ENCODE results near the gene RBMS1.
"Not testable (repeated sequence)": the region's sequence is repeated elsewhere in the genome, so short reads cannot be mapped to it uniquely, and the experiment has no call there.

Gene RBMS1

DNA sequence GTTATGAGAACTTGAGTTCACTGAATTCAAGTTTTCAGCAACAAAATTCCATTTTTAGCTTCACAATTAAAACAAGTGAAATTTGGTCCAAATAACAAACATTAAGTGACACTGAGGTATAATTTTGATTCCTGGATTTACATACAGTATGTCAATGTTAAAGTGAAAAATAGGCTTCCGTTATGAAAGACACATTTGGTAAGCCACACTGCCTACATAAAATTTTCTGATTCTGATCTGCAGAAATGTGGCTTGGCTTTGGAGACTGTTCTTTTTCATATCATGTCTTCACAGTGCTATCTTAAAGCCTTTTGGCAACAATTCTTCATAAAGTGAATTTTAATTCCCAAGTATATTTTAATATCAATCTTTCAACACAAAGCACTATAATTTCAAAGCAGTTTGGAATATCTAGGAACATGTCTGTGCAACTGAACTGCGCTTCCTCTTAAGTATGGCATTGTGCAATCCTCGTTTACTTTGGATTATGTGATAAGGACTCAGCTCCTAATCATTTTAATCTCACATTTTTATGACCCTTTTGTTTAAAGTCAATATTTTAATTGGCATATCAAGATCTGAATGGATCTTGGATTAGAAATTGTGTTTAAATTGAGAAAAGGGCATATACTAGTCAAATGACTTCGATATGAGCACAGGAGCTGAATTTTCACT, 60.0 kb downstream of the RBMS1 start:
- DNase-seq (ENCODE audit: low spot score): no peak

DNA sequence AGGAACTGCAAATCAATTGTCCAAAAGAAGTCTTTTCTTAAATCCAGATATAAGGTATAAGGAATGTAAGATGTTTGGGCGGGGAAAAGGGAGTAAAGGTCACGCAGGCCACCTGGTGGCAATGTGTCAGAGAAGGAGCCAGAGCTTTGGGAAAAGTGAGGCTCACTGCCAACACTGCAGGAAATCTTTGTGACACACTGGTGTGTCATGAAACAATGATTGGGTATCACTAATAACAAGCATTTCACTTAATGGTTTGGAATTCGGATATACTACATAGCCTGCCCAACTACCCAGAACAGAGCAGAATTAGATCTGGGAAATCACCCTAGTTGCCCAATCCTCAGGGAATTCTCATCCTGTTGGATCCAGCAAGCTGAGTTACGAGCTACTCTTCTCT, 61.0 kb downstream of the RBMS1 start:
- peak; percentile 53 for DNase-seq (ENCODE audit: low spot score)

DNA sequence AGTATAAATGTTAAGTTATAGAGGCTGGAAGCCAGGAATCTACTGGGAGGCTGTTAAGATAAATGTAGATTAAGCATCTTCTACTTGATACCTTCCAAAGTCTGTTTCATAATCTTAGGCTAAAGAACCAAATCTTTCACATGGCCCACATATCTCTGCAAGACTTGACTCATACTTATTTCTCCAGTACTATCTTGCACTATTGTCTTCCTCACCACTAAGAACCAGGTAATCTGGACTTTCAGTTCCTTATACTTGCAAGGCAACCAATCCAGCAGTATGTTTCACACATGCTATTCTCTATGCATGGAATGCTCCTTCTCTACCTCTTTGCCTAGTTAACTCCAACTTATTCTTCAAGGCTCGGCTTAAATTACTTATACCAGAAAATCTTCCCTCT, 62.2 kb downstream of the RBMS1 start:
- DNase-seq (ENCODE audit: low spot score): no peak

DNA sequence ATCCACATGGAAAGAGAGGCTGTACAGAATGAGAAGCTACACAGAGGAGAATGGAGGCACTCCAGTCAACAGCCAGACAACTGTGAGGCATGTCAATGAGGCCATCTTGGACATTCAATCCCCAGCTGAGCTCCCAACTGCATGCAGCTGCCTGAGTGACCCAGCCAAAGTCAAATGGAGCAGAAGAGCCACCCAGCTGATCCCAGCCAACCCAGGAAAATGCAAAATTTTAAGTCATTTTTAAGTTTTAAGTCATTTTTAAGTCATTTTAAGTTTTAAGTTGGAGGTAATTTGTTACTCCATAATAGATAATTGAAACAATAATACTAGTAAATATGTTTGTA, 63.6 kb downstream of the RBMS1 start:
- DNase-seq (ENCODE audit: low spot score): no peak

DNA sequence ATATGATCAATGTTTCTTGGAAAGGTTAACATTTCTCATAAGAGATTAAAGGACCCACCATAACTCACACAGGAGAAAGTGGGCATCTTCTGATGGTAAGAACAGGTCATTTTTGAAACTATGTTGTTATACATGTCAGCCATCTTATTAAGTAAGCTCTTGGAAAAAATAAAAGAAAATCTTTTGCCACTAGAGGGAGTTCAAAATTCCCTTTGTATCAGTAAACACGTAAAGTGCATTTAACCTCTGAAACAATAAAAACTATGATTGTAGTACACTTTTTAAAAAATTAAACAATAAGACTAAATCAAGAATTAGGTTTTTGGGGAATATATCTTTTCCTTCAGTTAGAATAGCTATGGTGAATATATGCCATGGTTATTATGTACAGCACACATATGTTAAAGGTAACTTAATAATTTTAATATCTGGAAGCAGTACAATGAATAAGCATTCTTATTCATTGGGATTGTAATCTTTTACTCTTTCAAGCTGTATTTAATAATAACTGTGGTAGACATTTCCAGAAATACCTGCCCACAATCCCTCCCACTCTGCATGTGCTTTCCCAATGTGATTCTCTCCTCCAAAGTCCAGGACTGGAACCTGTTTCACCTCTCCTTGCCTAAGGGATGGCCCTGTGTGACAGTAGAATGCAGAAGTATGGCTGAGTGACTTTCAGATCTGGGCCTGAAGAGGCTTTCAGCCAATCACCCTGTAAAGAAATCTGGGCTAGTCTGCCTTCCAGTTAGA, 64.2 kb downstream of the RBMS1 start:
- DNase-seq (ENCODE audit: low spot score): peak; percentile 79

DNA sequence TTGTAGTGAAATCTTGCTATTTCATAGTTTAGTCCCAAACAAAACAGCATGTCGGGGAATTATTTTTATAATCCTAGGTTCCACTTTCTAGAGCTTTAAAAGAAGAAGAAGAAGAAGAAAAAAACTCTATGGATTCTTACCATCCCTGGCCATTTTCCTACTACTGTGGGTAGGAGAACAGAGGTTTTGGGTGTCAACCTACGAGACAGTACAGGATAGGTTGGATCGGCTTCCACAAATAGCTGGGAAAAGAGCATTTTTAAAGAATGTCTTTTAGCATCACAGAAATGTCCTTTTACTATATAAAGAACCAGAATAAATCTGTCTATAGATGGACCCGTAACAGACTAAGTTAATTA, 65.2 kb downstream of the RBMS1 start:
- DNase-seq (ENCODE audit: low spot score): no peak

DNA sequence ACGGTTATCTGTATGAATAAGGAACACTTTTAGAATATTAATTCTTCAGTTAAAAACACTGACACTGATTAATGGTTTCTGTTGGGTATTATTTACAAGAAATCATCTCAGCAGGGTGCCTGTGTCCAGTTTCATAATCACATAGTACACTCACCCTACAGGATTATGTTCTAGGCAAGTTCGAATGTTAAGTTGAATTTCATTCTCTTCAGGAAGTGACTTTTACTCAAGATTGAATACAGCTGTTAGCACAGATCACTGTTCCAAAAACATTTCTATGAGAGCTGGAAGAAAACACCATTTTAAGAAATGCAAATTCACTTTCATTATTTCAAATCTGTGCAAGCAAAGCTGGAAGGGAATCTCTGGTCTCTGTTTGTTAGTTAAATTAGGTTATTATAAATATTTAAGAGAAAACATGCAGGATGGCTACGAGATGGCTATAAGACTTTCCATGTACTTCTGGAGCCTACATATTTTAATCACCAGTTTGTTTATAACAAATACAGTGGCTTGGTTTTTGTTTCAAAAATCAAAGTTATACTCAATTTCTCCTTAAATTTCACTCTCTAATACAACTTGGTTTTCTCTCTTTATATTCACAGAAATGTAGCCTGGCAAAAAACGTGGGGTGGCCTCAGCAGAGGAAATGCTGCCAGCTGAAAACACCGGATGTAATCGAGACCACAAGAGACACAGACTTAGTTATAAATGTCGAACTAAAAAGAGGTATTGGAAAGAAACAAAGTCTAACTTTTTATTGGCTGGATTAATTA, 65.8 kb downstream of the RBMS1 start:
- DNase-seq (ENCODE audit: low spot score): no peak

DNA sequence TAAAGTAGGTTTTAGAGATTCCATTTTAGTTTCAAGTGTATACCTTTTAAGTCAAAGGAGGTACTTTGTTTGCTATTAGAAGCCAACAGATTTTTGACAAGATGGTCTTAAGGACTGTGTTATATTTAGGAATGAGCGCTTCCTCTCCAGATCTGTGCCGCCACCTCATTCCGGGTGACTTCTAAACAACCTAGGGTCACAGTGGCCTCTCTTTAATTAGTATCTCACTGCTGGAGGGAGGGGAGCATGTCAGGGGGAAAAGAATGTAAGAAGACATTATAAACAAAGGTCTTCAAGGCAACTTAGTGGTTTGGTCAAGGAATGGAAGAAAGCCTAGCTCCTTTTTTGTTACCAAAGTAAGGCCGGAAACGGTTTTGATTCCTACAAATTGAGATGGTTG, 67.0 kb downstream of the RBMS1 start:
- DNase-seq (ENCODE audit: low spot score): no peak

DNA sequence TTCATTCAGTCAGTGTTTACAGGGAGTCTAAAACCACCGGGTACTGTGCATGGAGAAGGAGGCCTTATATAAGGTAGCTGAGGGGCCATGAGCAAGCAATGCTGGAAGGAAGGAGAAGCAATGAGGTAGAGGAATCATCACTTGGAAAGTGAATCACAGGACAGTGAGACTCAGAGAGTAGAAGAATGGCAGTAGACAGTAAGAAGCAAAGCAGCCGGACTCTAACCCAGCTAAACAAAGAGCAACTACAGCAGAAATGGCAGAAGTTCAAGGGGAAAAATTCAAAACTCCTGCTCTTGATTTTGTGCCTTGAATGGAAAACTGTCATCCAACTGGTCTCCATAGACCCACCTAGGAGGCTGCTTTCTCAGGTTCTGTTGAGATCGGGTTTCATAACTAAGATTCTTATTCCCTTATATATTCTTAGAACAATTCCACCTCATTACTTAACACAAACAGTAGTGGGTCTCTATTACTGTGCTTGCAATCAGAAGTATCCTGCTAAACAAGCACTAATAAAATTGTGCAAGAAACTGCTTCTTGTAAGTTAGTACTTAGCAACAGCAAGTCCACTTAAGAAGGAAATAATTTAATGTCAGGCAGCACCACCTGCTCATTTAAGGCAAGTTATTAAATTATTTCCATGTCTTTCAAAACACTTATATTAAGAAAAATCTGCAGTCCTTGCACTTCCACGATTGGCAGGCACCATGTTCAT, 68.0 kb downstream of the RBMS1 start:
- DNase-seq (ENCODE audit: low spot score): no peak

DNA sequence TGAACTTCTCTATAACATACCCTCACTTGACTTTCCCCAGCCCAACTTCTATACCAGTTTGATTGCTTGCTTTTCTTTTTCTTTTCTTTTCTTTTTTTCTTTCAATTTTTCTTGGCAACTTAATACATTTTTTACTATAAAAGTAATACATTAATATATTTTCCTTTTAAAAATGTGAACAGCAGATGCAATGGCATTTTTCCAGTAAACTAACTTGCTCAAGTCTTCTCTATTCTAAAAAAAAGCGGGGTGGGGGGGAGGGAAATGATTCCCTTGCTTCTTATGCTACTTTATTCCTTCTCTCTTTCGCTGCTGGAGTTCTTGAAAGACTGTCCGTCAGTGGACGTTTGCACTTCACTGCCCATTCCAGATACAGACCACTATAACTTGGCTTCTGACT, 70.5 kb downstream of the RBMS1 start:
- no peak for DNase-seq (ENCODE audit: low spot score)

DNA sequence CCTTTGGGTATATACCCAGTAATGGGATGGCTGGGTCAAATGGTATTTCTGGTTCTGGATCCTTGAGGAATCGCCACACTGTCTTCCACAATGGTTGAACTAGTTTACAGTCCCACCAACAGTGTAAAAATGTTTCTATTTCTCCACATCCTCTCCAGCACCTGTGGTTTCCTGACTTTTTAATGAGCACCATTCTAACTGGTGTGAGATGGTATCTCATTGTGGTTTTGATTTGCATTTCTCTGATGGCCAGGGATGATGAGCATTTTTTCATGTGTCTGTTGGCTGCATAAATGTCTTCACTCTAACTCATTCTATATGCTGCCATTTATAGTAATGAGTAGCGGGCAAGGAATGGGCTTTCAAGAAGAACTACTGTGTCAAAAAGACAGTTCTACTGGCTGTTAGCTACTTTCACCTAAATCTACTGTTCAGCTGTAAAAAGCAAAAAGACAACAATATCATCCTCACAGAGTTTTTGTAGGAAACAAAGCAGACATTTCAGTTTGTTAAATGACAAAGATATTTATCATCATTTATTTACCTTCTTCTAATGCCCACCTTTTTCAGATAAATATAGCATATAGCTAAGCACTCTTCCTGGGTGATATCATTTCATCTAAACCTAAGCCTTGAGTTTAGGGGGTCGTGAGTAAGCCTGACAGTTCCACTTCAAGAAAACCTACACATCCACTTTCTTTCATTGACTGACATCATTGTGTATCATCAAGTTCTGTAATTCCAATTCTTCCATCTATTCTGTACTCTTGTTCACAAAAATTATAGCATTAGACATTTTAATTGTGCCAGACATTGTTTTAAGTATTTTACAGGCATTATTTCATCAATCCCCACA, 71.7 kb downstream of the RBMS1 start:
- not testable (repeated sequence) for DNase-seq (ENCODE audit: low spot score)

DNA sequence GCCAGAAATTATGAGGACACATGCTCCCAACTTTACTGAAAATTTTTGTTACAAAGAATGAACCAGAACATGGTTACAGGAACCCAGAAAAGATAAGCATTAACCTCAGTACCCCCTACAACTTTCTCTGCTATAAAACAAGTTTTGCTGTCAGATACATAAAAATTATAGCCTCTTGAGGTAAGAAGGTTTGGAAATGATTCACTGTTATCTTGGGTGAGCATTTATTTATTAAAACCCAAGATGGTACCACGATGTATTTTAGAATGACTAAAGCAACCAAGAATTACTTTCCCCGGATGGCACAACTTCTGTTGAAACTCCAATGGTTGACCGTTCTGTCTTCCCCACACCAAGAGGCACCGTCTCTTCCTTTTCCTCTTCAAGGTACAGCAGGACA, 72.9 kb downstream of the RBMS1 start:
- no peak for DNase-seq (ENCODE audit: low spot score)

DNA sequence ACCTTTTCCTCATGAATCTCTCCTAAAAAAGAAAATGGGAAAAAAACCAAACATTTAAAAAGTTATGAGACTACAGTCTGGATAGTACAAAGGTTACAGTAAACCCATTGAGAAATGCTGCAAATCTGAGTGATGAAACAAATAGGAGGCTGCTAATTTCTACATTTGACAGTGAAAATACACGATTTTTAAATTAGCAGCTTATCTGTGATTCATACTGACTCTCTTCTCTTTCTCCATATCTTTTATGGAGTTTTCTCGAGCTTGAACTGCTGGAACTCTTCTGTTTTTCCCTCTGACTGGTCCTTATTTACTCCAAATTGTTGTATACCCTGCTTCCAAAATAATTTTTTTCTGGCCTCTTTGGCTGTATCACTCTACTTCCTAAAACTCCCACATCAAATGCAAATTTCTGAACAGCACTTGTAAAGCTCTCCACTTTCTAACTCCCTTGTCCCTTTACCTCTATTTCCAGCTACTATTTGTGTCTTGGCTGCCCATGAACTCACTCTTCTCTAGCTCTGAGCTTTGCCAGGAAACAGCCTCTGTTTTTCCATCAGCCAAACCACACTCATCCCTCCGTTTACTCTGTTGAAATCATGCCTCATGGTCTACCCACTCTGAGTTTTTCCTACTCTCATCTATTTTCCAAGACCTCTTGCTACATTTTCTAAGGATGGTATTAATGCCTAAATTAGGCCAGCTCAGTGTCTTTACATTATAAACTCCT, 73.7 kb downstream of the RBMS1 start:
- no peak for DNase-seq (ENCODE audit: low spot score)

DNA sequence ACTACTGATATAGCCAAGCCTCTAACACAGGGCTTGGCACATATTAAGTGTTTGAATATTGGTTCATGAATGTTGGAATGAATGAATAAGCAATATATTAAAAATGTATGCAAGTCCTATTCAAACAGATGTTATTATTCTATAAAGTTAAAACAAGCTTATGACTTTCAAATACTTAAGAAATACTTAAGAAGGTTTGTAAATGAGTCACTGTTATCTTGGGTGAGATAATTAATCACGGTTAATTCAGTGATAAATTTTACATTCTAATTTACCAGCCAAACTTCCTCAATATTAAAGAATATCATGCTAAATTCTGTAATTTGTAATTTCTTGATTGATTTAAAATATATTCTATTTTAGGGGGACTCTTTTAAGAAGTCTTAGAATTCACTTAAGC, 74.8 kb downstream of the RBMS1 start:
- no peak for DNase-seq (ENCODE audit: low spot score)

DNA sequence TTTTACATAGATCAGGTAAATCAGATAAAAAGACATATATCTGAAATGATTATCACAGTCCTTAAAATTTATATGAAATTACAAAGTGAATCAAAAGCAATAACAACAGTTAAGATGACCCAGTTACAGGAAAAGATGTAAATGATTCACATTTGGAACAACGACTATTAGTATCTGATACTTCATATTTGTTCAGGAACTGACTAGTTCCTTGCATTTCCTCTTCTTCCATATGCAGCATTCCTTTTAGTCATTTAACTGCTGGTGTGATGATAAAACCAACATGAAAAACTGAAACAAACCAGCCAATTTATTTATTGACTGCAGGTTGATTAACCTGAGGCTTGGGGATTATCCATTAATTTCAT, 75.2 kb downstream of the RBMS1 start:
- DNase-seq (ENCODE audit: low spot score): no peak

DNA sequence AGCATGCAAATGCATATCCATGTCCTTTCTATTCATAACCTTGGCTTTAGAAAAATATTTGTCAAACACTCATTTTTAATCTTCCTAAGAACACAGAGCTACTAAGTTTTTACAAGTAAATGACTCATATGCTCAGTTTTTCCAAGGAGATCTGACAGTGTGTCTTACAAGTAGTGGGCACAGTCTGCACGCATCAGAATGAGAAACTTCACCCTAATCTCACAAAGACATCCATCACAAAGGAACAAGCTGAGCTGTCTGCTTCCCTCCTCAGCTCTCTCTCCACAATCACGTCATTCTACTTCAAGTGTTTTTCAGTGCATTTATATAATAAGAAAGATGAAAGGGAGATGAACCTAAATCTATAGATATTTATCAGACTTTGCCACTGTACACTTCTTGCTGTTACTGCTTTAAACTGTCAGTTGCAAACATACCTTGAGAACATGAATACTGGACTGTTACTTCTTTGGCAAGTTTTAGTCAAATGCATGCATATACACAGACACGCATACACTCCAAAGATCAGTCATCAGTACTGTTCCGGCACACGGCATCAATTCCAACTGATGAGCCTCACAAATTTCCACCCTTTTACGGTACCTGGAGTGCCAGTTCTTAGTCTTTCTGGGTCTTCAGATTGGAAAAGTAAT, 75.7 kb downstream of the RBMS1 start:
- DNase-seq (ENCODE audit: low spot score): peak; percentile 9

DNA sequence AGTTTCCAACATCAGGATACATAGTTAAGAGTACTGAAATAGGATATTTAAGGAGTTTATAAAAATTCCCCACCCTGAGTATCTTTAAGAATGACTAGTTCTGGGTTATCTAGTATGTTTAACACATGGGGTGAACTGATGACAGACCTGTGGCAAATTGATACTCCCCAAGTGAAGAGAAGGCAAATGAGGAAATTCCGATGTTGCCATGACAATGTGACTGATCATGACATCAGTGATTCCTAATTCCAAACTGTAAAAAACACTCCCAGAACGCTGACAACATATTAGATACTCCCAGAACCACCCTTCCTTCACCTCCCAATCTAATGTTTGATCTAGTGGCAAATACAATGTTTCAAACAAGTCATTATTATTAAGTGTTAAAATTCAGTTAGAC, 77.6 kb downstream of the RBMS1 start:
- no peak for DNase-seq (ENCODE audit: low spot score)

DNA sequence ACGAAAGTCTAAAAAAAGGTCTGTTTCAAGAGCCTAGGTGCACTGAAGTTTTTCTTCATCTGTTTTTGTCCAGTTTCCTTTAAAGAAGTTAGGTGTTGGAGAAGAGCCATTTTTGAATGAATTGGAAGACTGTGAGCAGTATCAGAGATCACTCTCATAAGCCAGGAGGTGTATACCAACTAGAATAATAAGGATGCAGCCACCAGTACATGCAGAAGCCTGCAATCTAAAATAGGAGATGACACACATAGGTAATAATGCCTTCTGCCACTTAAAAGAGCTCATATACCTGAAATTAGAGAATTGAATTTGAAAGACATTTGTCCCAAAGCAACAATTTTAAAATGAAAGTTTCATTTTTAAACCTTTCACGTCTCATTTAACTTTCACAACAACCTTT, 81.7 kb downstream of the RBMS1 start:
- DNase-seq (ENCODE audit: low spot score): no peak

DNA sequence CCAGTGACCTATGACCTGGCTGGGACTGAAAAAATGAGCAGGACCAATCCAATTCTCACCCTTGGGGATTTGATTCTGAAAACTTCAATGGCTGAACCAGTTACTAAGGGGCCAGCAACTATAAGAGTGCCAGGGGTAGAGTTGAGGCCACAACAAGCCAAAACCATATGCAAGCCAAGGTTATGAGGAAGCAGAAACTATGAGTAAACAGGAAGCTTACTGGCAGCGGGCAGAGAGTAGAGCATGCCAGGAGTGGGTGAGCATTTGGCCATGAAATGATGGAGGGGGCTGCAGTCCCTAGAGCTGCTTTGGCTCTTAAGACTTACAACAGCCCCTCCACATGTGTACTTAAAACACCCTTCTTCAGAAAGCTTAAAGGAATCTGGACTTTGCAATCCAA, 82.4 kb downstream of the RBMS1 start:
- no peak for DNase-seq (ENCODE audit: low spot score)

DNA sequence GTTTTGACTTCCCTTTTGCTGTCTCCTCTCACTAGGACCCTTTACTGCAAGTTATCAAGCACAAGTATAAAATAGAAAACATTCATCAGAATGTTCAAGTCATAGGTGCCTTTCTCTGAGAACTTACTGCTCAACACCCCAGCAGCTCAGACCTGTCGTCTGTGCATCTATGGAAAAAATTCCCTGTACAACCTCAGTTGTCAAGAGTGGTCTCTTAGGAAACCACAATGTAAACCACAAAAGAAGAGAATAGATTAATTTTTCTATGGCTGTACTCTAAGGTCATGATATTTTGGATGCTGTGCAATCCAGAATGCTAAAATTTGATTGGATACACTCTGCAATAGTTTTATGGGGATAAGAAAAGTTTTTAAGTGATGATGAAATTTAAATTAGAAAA, 84.1 kb downstream of the RBMS1 start:
- DNase-seq (ENCODE audit: low spot score): no peak

DNA sequence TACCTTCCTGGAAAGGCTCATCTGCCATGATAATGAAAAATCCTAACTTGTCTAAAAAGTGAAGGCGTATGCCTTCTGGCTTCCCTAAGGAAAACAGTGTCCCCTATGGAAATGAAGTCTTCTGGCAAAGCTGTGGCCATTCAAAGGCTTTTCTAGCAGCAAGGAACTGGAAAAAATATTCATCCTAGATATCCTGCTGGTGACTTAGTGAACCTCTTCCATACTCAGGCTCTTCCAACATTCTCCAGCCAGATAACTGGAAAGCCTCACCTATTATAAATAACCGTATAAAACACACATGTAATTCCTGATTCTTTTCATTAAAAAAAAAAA, 84.7 kb downstream of the RBMS1 start:
- DNase-seq (ENCODE audit: low spot score): no peak
